ENCODE measurements around the gene SHC3.
"Not testable (repeated sequence)": the region's sequence is repeated elsewhere in the genome, so short reads cannot be mapped to it uniquely, and the experiment has no call there.

SHC3 gene, protein sequence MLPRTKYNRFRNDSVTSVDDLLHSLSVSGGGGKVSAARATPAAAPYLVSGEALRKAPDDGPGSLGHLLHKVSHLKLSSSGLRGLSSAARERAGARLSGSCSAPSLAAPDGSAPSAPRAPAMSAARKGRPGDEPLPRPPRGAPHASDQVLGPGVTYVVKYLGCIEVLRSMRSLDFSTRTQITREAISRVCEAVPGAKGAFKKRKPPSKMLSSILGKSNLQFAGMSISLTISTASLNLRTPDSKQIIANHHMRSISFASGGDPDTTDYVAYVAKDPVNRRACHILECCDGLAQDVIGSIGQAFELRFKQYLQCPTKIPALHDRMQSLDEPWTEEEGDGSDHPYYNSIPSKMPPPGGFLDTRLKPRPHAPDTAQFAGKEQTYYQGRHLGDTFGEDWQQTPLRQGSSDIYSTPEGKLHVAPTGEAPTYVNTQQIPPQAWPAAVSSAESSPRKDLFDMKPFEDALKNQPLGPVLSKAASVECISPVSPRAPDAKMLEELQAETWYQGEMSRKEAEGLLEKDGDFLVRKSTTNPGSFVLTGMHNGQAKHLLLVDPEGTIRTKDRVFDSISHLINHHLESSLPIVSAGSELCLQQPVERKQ

DNA sequence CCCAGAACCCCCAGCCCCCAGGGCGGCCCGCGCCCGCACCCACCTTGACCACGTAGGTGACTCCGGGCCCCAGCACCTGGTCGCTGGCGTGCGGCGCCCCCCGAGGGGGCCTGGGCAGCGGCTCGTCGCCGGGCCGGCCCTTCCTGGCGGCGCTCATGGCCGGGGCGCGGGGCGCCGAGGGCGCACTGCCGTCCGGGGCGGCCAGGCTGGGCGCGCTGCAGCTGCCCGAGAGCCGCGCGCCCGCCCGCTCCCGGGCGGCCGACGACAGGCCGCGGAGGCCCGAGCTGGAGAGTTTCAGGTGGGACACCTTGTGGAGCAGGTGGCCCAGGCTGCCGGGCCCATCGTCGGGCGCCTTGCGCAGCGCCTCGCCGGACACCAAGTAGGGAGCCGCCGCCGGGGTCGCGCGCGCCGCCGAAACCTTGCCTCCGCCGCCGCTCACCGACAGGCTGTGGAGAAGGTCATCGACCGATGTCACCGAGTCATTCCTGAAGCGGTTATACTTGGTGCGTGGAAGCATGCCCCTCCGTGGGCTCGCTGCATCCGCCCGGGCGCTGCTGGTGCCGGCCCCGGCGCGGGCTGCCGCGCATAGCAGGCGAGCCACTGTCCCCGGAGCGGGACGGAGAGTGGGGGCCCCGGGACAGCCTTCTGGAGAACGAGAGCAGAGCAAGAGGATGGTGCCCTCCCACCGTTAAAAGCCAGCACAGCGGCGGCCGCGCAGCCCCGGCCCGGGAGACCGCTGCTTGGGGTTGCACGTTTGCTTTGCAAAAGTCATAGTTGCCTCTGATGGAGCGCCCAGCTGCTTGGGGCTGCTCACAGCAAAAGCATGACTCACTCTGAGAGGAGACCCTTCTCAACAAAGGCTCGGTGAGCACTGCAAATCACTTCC, at the start of gene SHC3:
Gene SHC3 (minus strand): TSS at position 875 of the 886 bp plus-strand sequence. CDS start 358 bp downstream, at position 517.
- DNase-seq, result peak; percentile 26

DNA sequence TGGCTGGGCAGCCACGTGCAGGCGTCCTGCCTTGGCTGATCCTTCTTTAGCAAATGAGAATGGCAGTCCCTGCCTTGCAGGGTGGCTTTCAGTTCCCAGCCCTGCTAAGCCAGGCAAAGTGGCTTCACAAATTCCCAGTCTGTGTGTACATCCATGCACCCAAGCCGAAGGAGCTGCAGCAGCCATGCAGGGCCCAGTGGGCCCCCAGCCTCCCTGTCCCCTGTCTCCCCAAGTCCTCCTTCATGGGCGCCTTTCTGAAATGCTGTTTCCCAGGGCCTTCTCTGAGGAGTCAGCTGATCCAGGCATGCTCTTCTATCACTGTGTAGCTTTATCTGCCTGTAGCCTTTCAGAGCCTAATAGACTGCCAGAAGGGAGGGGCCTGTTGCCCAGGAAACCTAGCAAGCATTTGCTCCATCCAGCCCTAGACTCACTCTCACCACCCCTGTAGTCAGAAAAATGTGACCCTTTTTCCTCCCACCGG, 47.4 kb upstream of the SHC3 start:
- no peak for DNase-seq

DNA sequence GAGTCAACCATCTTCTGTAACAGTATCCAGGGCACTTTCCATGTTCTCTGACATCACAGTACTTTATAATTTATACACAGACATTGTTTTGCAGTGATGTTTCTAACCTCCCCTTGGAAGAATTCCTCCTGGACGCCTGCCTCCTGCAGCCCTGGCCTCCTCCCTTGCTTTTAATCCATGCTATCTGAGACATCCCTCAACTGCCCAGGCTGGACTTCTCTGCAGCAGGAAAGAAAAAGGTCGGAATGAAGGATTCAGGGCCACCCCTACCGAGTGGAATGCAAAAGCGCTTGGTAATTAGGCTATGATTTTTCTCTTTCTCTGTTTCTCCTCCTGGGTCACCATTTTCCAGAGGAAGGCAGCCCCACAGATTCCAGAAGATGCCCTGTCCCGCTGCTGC, 47.0 kb upstream of the SHC3 start:
- no peak for DNase-seq

DNA sequence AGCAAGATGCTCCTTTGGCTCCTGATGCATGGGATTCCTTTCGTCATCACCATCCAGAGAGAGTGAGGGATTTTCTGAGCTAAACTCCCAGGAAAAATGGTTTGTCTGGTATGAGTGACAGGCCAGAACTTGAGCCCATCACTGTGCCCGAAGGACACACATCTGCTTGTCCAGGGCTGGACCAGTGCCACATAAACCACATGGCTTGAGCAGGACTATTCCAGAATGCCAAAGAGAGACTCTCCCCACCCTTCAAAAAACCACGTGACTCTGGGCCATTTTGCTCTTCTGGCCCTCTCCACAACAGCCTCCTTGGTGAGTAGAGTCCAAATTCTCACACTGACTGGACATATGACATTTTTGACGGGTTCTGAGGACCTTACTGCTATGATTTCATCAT, 46.4 kb upstream of the SHC3 start:
- DNase-seq, result no peak

DNA sequence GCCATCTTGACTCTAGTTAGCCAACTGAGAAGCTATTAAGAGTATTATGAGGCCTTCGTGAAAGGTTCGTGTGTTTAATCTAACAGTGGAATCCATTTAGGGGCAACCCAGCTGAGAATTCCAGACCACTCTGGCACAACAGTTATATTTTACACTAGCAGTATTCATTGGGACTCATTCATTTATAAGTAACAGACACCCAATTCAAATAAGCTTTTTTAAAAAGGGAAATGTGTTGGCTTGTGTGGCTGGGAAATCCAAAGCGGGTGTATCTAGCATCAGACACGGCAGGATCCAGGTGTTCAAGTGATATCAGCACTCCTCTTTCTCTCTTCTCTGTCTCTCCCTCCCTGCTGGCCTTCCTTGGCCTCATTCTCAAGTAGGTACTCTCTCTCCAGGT, 46.0 kb upstream of the SHC3 start:
- DNase-seq, result no peak

DNA sequence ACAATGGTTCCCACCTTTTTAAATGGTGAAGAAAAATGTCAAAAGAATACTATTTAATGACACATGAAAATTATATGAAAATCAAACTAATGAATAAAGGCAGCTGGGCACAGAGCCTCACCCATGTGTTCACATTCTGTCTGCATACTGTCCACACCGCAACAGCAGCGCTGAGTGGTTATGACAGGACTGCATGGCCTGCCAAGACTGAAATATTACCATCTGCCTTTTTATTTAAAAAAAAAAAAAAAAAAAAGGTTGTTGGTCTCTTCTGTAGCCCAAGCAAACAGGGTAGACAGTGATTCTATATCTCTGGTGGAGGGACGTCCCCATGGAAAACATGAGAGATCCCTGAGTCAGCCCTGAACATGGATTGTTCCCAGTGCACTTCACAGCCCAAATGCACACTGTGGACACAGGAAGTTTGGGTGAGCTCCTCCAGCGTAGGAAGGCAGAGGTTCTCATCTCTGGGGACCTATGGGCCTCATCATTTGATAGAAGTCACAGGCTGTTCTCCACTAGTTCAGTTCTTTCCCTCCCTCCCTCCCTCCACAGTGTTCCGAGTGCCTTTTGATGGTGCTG, 44.9 kb upstream of the SHC3 start:
- DNase-seq, result no peak

DNA sequence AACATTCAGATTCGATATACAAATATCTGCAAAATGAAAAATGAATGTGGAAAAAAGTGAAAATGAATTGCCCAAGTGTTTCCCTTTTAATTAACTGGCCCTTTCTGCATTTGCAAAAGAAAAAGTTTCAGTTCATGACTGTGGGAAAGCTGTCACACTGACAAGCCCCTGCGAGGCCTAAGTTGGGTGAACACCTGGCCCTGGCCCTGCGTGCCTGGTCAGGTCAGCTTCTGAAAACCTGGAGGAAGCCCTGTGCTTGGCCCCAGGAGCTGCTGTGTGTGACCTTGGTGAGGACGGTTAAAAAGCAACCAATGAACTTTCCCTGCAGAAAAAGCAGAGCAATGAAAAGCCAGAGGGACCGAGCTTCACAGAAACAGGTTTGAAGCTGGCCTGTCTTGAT, 41.0 kb upstream of the SHC3 start:
- DNase-seq, result no peak

DNA sequence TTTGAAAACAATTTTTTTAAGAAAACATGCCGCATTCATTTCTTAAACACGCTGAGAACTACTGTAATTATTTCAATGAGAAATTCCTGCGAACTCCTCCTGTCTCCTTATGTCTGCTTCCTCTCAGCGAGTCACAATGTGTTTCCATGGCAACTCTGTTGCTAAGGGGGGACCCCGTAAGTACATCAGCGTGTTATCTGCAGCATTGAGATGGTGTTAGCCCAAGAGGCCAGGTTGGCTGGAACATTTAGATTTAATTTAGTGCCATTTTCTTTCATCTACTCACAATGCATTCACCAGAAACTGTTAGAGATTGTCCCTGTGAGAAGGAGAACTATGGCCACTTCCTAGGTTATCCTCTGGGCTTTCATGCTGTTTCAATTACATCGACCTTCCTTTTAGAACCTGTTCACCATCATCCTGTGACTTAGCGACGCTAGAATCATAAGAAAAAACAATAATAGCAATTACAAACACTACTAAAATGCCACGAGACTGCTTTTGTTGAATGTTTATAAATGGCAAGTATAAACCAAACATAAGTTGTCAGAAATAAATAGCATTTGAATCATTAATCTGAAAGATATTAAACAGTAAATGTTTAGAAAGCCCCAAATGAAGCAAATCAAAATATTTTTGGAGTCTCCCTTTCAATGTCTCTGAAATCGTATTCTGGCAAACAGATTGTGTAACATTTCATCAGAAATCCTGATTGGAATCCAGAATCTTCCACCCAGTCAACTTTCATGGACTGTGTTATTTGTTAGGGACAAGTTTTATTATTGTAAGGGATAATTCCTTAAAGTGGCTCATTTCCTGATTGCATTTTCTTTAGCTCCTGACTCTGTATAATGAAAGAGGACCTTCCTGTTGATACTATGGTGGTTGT, 39.7 kb upstream of the SHC3 start:
- DNase-seq, result no peak

- no peak for DNase-seq
Measured at GRCh38 chr9:89215342-89215741, 36.7 kb upstream of the SHC3 start.

- DNase-seq, result no peak
Measured at GRCh38 chr9:89213396-89213880, 34.8 kb upstream of the SHC3 start.

GRCh38 chr9:89212171-89212570, 33.6 kb upstream of the SHC3 start:
- no peak for DNase-seq

- not testable (repeated sequence) for DNase-seq
Measured at GRCh38 chr9:89209311-89209710, 30.7 kb upstream of the SHC3 start.

- no peak for DNase-seq
Measured at GRCh38 chr9:89207026-89207425, 28.4 kb upstream of the SHC3 start.

GRCh38 chr9:89204801-89205200, 26.2 kb upstream of the SHC3 start:
- no peak for DNase-seq

- DNase-seq, result no peak
Measured at GRCh38 chr9:89195131-89195797, 16.6 kb upstream of the SHC3 start.

GRCh38 chr9:89194421-89195130, 16.0 kb upstream of the SHC3 start:
- no peak for DNase-seq

DNA sequence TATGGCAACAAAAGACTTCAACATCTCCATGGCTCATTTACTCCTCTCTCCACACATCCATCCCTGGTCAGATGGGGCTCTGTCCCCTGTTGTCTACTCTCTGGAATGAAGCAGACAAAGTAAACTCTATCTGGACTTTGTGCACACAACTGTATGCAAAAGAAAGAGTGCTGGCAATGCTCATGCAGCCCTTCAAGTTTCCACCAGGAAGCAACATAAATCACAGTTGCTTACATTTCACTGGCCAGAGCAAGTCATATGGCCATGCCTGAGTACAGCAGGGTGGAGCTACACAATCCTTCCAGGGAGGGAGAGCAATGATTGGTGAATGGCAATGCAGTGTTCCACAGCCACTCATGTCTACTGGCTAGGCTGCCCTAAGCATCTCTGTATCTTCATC, 12.4 kb upstream of the SHC3 start:
- no peak for DNase-seq

- no peak for DNase-seq
Measured at GRCh38 chr9:89189215-89189614, 10.6 kb upstream of the SHC3 start.

GRCh38 chr9:89187950-89188349, 9.3 kb upstream of the SHC3 start:
- DNase-seq, result no peak

- DNase-seq, result no peak
Measured at GRCh38 chr9:89187541-89187940, 8.9 kb upstream of the SHC3 start.

DNA sequence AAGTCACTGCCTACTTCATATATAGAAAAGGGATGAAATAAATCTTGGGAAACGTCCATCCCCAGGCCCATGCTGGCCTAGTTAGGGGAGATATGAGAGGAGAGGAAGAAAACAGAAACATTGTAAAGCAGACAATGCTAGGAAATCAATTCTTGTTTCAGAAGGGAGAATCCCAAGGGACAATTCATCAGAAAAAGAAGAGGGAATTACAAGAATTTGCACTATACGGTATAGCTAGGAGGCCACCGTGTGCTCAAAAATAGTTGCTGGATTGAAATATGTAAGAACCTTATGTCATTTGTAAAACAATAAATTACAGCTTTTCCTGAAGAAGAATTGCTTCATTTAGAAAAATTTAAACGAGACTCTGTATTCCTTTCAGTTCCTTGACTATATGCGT, 8.3 kb upstream of the SHC3 start:
- no peak for DNase-seq
